DND-41 (cell line): Measurements from ENCODE around the gene MCHR1.

ENCODE experiments used
- ATAC-seq: fragments of 200-7000 bp; cut with Tn5 transposase; 3 replicates; pipeline ENCODE4 v1.9.1; 2021; ENCODE audit warnings: low read depth; ENCODE audit not compliant: insufficient read depth
- DNase-seq: peaks from one replicate; pipeline ENCODE4 v3.0.0-alpha.2; 2020
- H2AFZ ChIP-seq: 2 replicates; pipeline ENCODE4 v1.6.0; 2012; ENCODE audit warnings: low read depth, low read length
- H3K27ac ChIP-seq: 2 replicates; pipeline ENCODE4 v1.5.1; 2012; ENCODE audit warnings: low read length, inconsistent platforms
- H3K27me3 ChIP-seq: fragments of 200-600 bp; sonication (generic); 2 replicates; pipeline ENCODE4 v1.6.0; 2012; ENCODE audit warnings: low read length, mild to moderate bottlenecking, inconsistent platforms; ENCODE audit not compliant: insufficient read depth, poor library complexity
- H3K36me3 ChIP-seq: 2 replicates; pipeline ENCODE4 v1.5.1; 2012; ENCODE audit warnings: low read length, inconsistent platforms; ENCODE audit not compliant: insufficient read depth
- H3K4me1 ChIP-seq: 2 replicates; pipeline ENCODE4 v1.5.1; 2012; ENCODE audit warnings: mild to moderate bottlenecking, low read length; ENCODE audit not compliant: insufficient read depth
- H3K4me2 ChIP-seq: 2 replicates; pipeline ENCODE4 v1.6.0; 2012; ENCODE audit warnings: mild to moderate bottlenecking, moderate library complexity, low read length, inconsistent platforms; ENCODE audit not compliant: insufficient read depth
- H3K4me3 ChIP-seq, 2 experiments: fragments of 200-600 bp in 1 of 2; shearing (Covaris generic) in 1 of 2; 2 replicates each; pipeline ENCODE4 v1.5.1; 2012 to 2016; ENCODE audit warnings: inconsistent platforms in 2 of 2, low read length in 2 of 2, mild to moderate bottlenecking in 2 of 2, low read depth in 1 of 2, moderate library complexity in 1 of 2
- H3K79me2 ChIP-seq: 2 replicates; pipeline ENCODE4 v1.6.0; 2012; ENCODE audit warnings: low read length, inconsistent platforms; ENCODE audit not compliant: insufficient read depth
- H3K9ac ChIP-seq: 2 replicates; pipeline ENCODE4 v1.6.0; 2012; ENCODE audit warnings: low read depth, mild to moderate bottlenecking, inconsistent platforms, low read length, moderate library complexity
- H3K9me3 ChIP-seq: 2 replicates; pipeline ENCODE4 v1.5.1; 2012; ENCODE audit warnings: low read length, moderate library complexity, mild to moderate bottlenecking, inconsistent platforms; ENCODE audit not compliant: insufficient read depth, severe bottlenecking
- H4K20me1 ChIP-seq: 2 replicates; pipeline ENCODE4 v1.6.0; 2012; ENCODE audit warnings: low read length; ENCODE audit not compliant: insufficient read depth
- EZH2 ChIP-seq: IDR thresholded peaks from 3 replicates; pipeline ENCODE4 v1.6.1; 2012; ENCODE audit warnings: borderline replicate concordance, low read depth, mild to moderate bottlenecking, moderate library complexity, low read length, inconsistent platforms; ENCODE audit not compliant: severe bottlenecking
- TF ChIP-seq, protein P1 (sequence below): IDR thresholded peaks from 2 replicates; pipeline ENCODE4 v1.5.1; 2012; ENCODE audit warnings: borderline replicate concordance, low read length, moderate library complexity, mild to moderate bottlenecking; ENCODE audit not compliant: poor library complexity, severe bottlenecking; ENCODE audit errors: extremely low read depth

MCHR1 gene

DNA sequence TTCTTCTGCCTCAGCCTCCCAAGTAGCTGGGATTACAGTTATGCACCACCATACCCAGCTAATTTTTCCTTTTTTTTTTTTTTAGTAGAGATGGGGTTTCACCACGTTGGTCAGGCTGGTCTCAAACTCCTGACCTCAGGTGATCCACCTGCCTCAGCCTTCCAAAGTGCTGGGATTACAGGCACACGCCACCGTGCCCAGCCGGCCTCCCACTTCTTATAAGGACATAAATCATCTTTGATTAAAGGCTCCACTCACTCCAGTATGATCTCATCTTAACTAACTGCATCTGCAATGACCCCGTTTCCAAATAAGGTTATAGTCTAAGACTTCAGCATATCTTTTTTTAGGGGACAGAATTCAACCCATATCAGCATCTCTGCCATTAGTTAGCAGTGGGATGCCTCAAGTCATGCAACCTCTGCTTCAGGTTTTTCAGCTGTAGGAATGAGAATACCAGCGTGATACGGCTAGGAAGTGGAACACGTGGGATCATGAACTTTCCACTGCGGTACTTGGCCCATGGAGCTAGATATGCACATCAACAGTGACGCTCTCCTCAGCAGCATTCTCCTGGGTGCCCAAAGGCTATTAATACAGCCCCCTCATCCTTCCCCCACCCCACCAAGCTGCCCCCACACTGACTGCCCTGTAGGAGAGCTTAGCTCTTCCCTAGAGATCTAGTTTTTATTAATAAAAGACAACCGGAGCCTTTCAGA is 41.4 kb downstream of the MCHR1 start:
- H2AFZ ChIP-seq, result peak overlapping the region; percentile 9; the same call in 1 of the 2 replicates
- no peaks in the 10 kb centered on the region for H3K36me3 ChIP-seq
- H3K27me3 ChIP-seq, result no peaks in the 10 kb centered on the region
- DNase-seq (no peak), ATAC-seq (no peak)
- no peak overlapping the region for H3K4me3 ChIP-seq
- H3K4me1 ChIP-seq, result peaks cover 19% of the 10 kb centered on the region
- no peaks in the 10 kb centered on the region for H3K79me2 ChIP-seq
- peak overlapping the region; percentile 15; the same call in 1 of the 2 replicates for H3K27ac ChIP-seq
- no peaks in the 10 kb centered on the region for H4K20me1 ChIP-seq
- no peaks in the 10 kb centered on the region for H3K9me3 ChIP-seq
- no peak overlapping the region for H3K9ac ChIP-seq
- H3K4me2 ChIP-seq, result no peak overlapping the region
- TF ChIP-seq, protein P1, sequence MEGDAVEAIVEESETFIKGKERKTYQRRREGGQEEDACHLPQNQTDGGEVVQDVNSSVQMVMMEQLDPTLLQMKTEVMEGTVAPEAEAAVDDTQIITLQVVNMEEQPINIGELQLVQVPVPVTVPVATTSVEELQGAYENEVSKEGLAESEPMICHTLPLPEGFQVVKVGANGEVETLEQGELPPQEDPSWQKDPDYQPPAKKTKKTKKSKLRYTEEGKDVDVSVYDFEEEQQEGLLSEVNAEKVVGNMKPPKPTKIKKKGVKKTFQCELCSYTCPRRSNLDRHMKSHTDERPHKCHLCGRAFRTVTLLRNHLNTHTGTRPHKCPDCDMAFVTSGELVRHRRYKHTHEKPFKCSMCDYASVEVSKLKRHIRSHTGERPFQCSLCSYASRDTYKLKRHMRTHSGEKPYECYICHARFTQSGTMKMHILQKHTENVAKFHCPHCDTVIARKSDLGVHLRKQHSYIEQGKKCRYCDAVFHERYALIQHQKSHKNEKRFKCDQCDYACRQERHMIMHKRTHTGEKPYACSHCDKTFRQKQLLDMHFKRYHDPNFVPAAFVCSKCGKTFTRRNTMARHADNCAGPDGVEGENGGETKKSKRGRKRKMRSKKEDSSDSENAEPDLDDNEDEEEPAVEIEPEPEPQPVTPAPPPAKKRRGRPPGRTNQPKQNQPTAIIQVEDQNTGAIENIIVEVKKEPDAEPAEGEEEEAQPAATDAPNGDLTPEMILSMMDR, result no peak

DNA sequence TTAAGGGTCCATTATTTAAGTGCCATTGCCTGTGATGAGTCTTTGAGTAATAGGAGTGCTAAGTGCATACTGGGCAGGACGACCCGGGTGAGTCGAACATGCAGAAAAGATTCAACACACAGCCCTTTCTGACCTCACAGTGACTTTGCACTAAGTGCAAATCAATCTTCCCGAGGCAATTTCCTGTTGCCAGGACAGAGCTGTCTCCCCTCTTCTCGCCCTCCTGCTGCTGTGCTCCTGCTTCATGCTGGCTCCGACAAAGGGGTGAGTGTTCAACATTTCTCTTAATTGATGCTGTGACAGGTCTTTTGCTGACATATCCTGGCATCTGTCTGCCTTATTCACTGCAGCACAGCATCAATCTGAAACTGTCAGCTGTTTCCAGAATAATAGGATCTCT is 42.0 kb downstream of the MCHR1 start:
- Histone ChIP-seq H4K20me1 (no peaks in the 10 kb centered on the region), H2AFZ (peak overlapping the region; percentile 9; the same call in 1 of the 2 replicates), H3K4me1 (peaks cover 25% of the 10 kb centered on the region), H3K9me3 (no peaks in the 10 kb centered on the region), H3K36me3 (no peaks in the 10 kb centered on the region), H3K9ac (no peak overlapping the region), H3K4me3 (no peak overlapping the region), H3K27me3 (no peaks in the 10 kb centered on the region), H3K27ac (peak overlapping the region; percentile 15; the same call in 1 of the 2 replicates), H3K79me2 (no peaks in the 10 kb centered on the region), H3K4me2 (no peak overlapping the region)
- peak; percentile 57 for ATAC-seq
- no peak for DNase-seq
- TF ChIP-seq, protein P1, result no peak
- TF ChIP-seq EZH2, result no peak

DNA sequence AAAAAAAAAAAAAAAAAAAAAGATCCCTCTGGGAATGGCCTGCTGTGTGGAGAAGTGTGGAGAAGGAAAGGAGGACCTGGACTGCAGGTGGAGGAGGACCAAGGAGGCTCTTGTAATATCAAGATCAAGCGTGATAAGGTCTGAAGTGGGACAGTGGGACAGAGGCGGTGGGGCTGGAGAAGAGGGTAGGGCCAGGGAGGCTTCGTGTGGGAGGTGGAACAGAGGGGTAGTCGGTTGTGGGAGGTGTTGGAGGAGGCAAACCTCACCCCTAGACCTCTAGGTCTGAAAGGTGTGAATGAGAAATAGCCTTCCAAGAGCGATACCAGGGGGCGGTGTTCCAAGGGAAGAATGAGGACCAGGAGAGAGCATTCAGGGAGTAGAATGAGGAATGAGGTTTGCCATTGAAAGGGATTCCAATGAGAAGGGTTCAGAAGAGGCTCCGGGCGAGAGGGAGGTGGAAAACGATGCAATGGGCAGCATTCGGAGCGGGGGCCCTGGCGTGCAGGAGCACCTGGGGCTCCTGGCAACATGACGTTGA is 44.2 kb downstream of the MCHR1 start:
- H4K20me1 ChIP-seq, result no peaks in the 10 kb centered on the region
- H3K27ac ChIP-seq, result peak overlapping the region; percentile 49
- DNase-seq (no peak), ATAC-seq (no peak)
- H3K9ac ChIP-seq, result no peak overlapping the region
- H3K4me1 ChIP-seq, result peaks cover 40% of the 10 kb centered on the region
- H3K79me2 ChIP-seq, result no peaks in the 10 kb centered on the region
- H2AFZ ChIP-seq, result no peak overlapping the region
- H3K9me3 ChIP-seq, result no peaks in the 10 kb centered on the region
- TF ChIP-seq, protein P1, result no peak
- TF ChIP-seq EZH2, result no peak
- no peaks in the 10 kb centered on the region for H3K36me3 ChIP-seq
- H3K27me3 ChIP-seq, result no peaks in the 10 kb centered on the region
- H3K4me2 ChIP-seq, result no peak overlapping the region
- H3K4me3 ChIP-seq, result no peak overlapping the region
